CD14-positive monocyte (primary cell): ENCODE data around the gene POGLUT3. TPM values are rescaled to one million over a fixed set of nuclear protein-coding genes. Genes with fewer than 3 reads are reported as not detected.

ENCODE experiments used
- DNase-seq, 3 donors: peaks; one replicate each; pipeline ENCODE4 v3.0.0-alpha.2; 2011 to 2022
- H2AFZ ChIP-seq: 2 replicates; pipeline ENCODE4 v1.6.0; 2012; ENCODE audit warnings: mild to moderate bottlenecking, low read depth, low read length, inconsistent platforms; ENCODE audit not compliant: insufficient read depth, poor library complexity, severe bottlenecking
- H3K27ac ChIP-seq, 2 donors: 1 replicate in 1 of 2; 2 replicates in 1 of 2; pipeline ENCODE4 v1.5.1; 2012 to 2013; ENCODE audit warnings: low read length in 2 of 2, control low read depth in 1 of 2, inconsistent platforms in 1 of 2, low read depth in 1 of 2, mild to moderate bottlenecking in 1 of 2
- H3K27me3 ChIP-seq, 2 donors: one replicate each; pipeline versions ENCODE4 v1.6.0 to v1.6.1; 2011 to 2013; ENCODE audit warnings: low read length in 2 of 2; ENCODE audit not compliant: control insufficient read depth in 2 of 2, insufficient read depth in 2 of 2
- H3K36me3 ChIP-seq, 2 donors: replicated peaks in 1 of 2; 1 replicate in 1 of 2; 2 replicates in 1 of 2; pipeline versions ENCODE4 v1.5.1 to v1.6.1; 2012 to 2013; ENCODE audit warnings: low read length in 2 of 2, control low read depth in 1 of 2, inconsistent platforms in 1 of 2, mild to moderate bottlenecking in 1 of 2; ENCODE audit not compliant: insufficient read depth in 2 of 2, control insufficient read depth in 1 of 2
- H3K4me1 ChIP-seq, 2 donors: 1 replicate in 1 of 2; 2 replicates in 1 of 2; pipeline versions ENCODE4 v1.5.1 to v1.6.1; 2012 to 2013; ENCODE audit warnings: low read length in 2 of 2, control low read depth in 1 of 2, inconsistent platforms in 1 of 2, mild to moderate bottlenecking in 1 of 2, moderate library complexity in 1 of 2; ENCODE audit not compliant: insufficient read depth in 2 of 2, control insufficient read depth in 1 of 2
- H3K4me2 ChIP-seq: replicated peaks from 2 replicates; pipeline ENCODE3; 2012; ENCODE audit warnings: low read length, moderate library complexity, mild to moderate bottlenecking; ENCODE audit not compliant: poor library complexity, severe bottlenecking; ENCODE audit errors: extremely low read depth
- H3K4me3 ChIP-seq, 3 experiments: fragments of 200-600 bp in 1 of 3; sonication (generic) in 1 of 3; replicated peaks in 1 of 3; 1 replicate in 2 of 3; 2 replicates in 1 of 3; pipeline ENCODE4 v1.5.1; 2011 to 2013; ENCODE audit warnings: low read length in 3 of 3, mild to moderate bottlenecking in 3 of 3, control low read depth in 2 of 3, low read depth in 2 of 3, inconsistent platforms in 1 of 3, moderate library complexity in 1 of 3
- H3K79me2 ChIP-seq: 2 replicates; pipeline ENCODE4 v1.6.0; 2012; ENCODE audit warnings: mild to moderate bottlenecking, control low read depth, inconsistent platforms, low read length, moderate library complexity; ENCODE audit not compliant: insufficient read depth
- H3K9ac ChIP-seq: 2 replicates; pipeline ENCODE4 v1.6.0; 2017; ENCODE audit warnings: low read length, mild to moderate bottlenecking; ENCODE audit not compliant: insufficient read depth, poor library complexity, severe bottlenecking
- H3K9me3 ChIP-seq, 2 donors: replicated peaks in 1 of 2; 1 replicate in 1 of 2; 2 replicates in 1 of 2; pipeline versions ENCODE4 v1.5.1 to v1.6.1; 2012 to 2013; ENCODE audit warnings: low read length in 2 of 2, control low read depth in 1 of 2; ENCODE audit not compliant: control insufficient read depth in 1 of 2, insufficient read depth in 1 of 2
- H4K20me1 ChIP-seq: 2 replicates; pipeline ENCODE4 v1.6.0; 2012; ENCODE audit warnings: mild to moderate bottlenecking, low read length, control low read depth, moderate library complexity; ENCODE audit not compliant: insufficient read depth
- H3K27ac Mint-ChIP-seq, 7 donors: one replicate each; pipeline ENCODE4 v1.8.0; 2020; ENCODE audit warnings: mild to moderate bottlenecking in 7 of 7, mixed read lengths in 7 of 7, moderate library complexity in 6 of 7, inconsistent platforms in 2 of 7
- H3K27me3 Mint-ChIP-seq, 3 donors: one replicate each; pipeline ENCODE4 v1.8.0; 2021 to 2022; ENCODE audit warnings: low read depth in 3 of 3, mild to moderate bottlenecking in 3 of 3, mixed read lengths in 3 of 3, moderate library complexity in 3 of 3, inconsistent platforms in 1 of 3
- H3K36me3 Mint-ChIP-seq, 2 donors: one replicate each; pipeline ENCODE4 v1.8.0; 2020; ENCODE audit warnings: mixed read lengths in 2 of 2, inconsistent platforms in 1 of 2, mild to moderate bottlenecking in 1 of 2
- H3K4me1 Mint-ChIP-seq: one replicate; pipeline ENCODE4 v1.8.0; 2020; ENCODE audit warnings: mild to moderate bottlenecking, mixed read lengths
- H3K4me3 Mint-ChIP-seq, 2 donors: one replicate each; pipeline ENCODE4 v1.8.0; 2020; ENCODE audit warnings: mild to moderate bottlenecking in 2 of 2, mixed read lengths in 2 of 2, moderate library complexity in 1 of 2
- H3K9me3 Mint-ChIP-seq, 7 donors: one replicate each; pipeline ENCODE4 v1.8.0; 2020 to 2022; ENCODE audit warnings: mixed read lengths in 7 of 7, mild to moderate bottlenecking in 6 of 7, moderate library complexity in 6 of 7, inconsistent platforms in 2 of 7
- CTCF ChIP-seq: fragments of 200-600 bp; IDR thresholded peaks from one replicate; pipeline ENCODE4 v1.8.0; 2022; ENCODE audit warnings: antibody characterized with exemption, mild to moderate bottlenecking
- WGBS: methylation state at CpG from one replicate; pipeline ENCODE4 v1.1.5; 2013; ENCODE audit warnings: missing lambda C conversion rate; ENCODE audit not compliant: insufficient coverage; 5-methylcytosine and 5-hydroxymethylcytosine counted together
- intact Hi-C, 2 donors: fragments of 100-400 bp; cut with micrococcal nuclease; formaldehyde crosslinking; loops; one replicate each; pipeline versions ENCODE4 v1.15.0 to v1.15.1; 2023
- polyA plus RNA-seq, 3 donors: library from polyadenylated mRNA; depleted of rRNA in 1 of 3; unstranded in 2 of 3; stranded (reverse) in 1 of 3; fragments of 300-500 nt in 2 of 3; fragments of >200 nt in 1 of 3; fragmentation: Illumina TruSeq in 2 of 3; gene quantifications; 1 replicate in 2 of 3; 2 replicates in 1 of 3; pipeline ENCODE4 v1.2.3, GENCODE V29; 2012 to 2021

Gene POGLUT3
- polyA plus RNA-seq, 3 donors, result 0.64 to 1.2 (median 0.80) TPM

GRCh38 chr11:108508653-108509593 lies 10.7 kb upstream of the POGLUT3 start:
- no peak overlapping the region for H3K4me3 ChIP-seq
- H3K4me2 ChIP-seq, result no peak overlapping the region
- TF ChIP-seq CTCF, result no peak
- Mint-ChIP-seq H3K36me3 (peaks cover 0 to 1% of the 10 kb centered on the region in 2 donors), H3K27me3 (no peaks in the 10 kb centered on the region), H3K27ac (no peak overlapping the region), H3K4me3 (no peak overlapping the region), H3K9me3 (peaks cover 0 to 2% (median 0%) of the 10 kb centered on the region in 7 donors), H3K4me1 (no peaks in the 10 kb centered on the region)
- H3K36me3 ChIP-seq, result no peaks in the 10 kb centered on the region
- no peak overlapping the region for H2AFZ ChIP-seq
- H3K9ac ChIP-seq, result no peak overlapping the region
- H3K79me2 ChIP-seq, result no peaks in the 10 kb centered on the region
- no peak for DNase-seq
- intact Hi-C loops, result no loop called here
- no peaks in the 10 kb centered on the region for H3K27me3 ChIP-seq
- H4K20me1 ChIP-seq, result no peaks in the 10 kb centered on the region
- H3K9me3 ChIP-seq, result no peaks in the 10 kb centered on the region
- no peak overlapping the region for H3K27ac ChIP-seq
- H3K4me1 ChIP-seq, result no peaks in the 10 kb centered on the region
- WGBS, result 100% methylated on average over 1 of the region's 3 CpGs

- no peak overlapping the region for H3K4me3 Mint-ChIP-seq
- no peaks in the 10 kb centered on the region for H3K36me3 ChIP-seq
- H3K79me2 ChIP-seq, result no peaks in the 10 kb centered on the region
- no peak for TF ChIP-seq CTCF
- no peaks in the 10 kb centered on the region for H3K36me3 Mint-ChIP-seq
- H3K9me3 ChIP-seq, result no peaks in the 10 kb centered on the region
- H2AFZ ChIP-seq, result no peak overlapping the region
- whole genome bisulfite sequencing, result 100% methylated on average over 3 of the region's 5 CpGs
- no peaks in the 10 kb centered on the region for H4K20me1 ChIP-seq
- no peak overlapping the region for H3K27ac ChIP-seq
- no peaks in the 10 kb centered on the region for H3K9me3 Mint-ChIP-seq
- H3K4me1 Mint-ChIP-seq, result peaks cover 12% of the 10 kb centered on the region
- H3K4me3 ChIP-seq, result no peak overlapping the region
- no peak overlapping the region for H3K9ac ChIP-seq
- DNase-seq, result no peak
- no peak overlapping the region for H3K4me2 ChIP-seq
- intact Hi-C loops, result no loop called here
- peaks cover 12 to 14% of the 10 kb centered on the region in 2 donors for H3K4me1 ChIP-seq
- H3K27me3 ChIP-seq, result no peaks in the 10 kb centered on the region
- H3K27me3 Mint-ChIP-seq, result peaks cover 0 to 2% (median 0%) of the 10 kb centered on the region in 3 donors
- H3K27ac Mint-ChIP-seq, result no peak overlapping the region
Observed at GRCh38 chr11:108501396-108501795, 3.2 kb upstream of the POGLUT3 start.
